Epithelial cell of proximal tubule (primary cell): ENCODE data around the gene PRSS27. TPM values are rescaled to one million over a fixed set of nuclear protein-coding genes. Genes with fewer than 3 reads are reported as not detected.

Experiments
- DNase-seq: peaks from one replicate; pipeline ENCODE4 v3.0.0-alpha.2; 2011; ENCODE audit warnings: low read depth
- H3K4me3 ChIP-seq: 2 replicates; pipeline ENCODE4 v1.5.1; 2011; ENCODE audit warnings: low read depth, mild to moderate bottlenecking, low read length
- total RNA-seq: library from RNA; depleted of rRNA; stranded (reverse); fragments of >200 nt; gene quantifications from 2 replicates; pipeline ENCODE4 v1.2.3, GENCODE V29; 2015
- TF ChIP-seq, protein P1 (sequence below): conservative IDR thresholded peaks from 2 replicates; pipeline ENCODE4 v1.5.1; 2012; ENCODE audit warnings: low read depth, mild to moderate bottlenecking, low read length

Gene PRSS27
- total RNA-seq, 1 donor from 2014 or later = 0.92 TPM

DNA sequence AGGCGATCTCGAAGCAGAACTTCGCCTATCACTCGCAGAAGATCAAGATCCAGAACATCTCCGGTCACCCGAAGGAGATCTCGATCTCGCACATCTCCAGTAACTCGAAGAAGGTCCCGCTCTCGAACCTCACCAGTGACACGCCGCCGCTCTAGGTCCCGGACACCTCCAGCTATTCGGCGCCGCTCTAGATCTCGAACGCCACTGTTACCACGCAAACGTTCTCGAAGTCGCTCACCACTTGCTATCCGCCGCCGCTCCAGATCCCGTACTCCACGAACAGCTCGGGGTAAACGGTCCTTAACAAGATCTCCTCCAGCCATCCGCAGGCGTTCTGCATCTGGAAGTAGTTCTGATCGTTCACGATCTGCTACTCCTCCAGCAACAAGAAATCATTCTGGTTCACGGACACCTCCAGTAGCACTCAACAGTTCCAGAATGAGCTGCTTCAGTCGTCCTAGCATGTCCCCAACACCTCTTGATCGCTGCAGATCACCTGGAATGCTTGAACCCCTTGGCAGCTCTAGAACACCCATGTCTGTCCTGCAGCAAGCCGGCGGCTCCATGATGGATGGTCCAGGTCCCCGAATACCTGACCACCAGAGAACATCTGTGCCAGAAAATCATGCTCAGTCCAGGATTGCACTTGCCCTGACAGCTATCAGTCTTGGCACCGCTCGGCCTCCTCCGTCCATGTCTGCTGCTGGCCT is 46.6 kb upstream of the PRSS27 start:
- H3K4me3 ChIP-seq = no peak overlapping the region
- TF ChIP-seq, protein P1, sequence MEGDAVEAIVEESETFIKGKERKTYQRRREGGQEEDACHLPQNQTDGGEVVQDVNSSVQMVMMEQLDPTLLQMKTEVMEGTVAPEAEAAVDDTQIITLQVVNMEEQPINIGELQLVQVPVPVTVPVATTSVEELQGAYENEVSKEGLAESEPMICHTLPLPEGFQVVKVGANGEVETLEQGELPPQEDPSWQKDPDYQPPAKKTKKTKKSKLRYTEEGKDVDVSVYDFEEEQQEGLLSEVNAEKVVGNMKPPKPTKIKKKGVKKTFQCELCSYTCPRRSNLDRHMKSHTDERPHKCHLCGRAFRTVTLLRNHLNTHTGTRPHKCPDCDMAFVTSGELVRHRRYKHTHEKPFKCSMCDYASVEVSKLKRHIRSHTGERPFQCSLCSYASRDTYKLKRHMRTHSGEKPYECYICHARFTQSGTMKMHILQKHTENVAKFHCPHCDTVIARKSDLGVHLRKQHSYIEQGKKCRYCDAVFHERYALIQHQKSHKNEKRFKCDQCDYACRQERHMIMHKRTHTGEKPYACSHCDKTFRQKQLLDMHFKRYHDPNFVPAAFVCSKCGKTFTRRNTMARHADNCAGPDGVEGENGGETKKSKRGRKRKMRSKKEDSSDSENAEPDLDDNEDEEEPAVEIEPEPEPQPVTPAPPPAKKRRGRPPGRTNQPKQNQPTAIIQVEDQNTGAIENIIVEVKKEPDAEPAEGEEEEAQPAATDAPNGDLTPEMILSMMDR = no peak
- DNase-seq = no peak

DNA sequence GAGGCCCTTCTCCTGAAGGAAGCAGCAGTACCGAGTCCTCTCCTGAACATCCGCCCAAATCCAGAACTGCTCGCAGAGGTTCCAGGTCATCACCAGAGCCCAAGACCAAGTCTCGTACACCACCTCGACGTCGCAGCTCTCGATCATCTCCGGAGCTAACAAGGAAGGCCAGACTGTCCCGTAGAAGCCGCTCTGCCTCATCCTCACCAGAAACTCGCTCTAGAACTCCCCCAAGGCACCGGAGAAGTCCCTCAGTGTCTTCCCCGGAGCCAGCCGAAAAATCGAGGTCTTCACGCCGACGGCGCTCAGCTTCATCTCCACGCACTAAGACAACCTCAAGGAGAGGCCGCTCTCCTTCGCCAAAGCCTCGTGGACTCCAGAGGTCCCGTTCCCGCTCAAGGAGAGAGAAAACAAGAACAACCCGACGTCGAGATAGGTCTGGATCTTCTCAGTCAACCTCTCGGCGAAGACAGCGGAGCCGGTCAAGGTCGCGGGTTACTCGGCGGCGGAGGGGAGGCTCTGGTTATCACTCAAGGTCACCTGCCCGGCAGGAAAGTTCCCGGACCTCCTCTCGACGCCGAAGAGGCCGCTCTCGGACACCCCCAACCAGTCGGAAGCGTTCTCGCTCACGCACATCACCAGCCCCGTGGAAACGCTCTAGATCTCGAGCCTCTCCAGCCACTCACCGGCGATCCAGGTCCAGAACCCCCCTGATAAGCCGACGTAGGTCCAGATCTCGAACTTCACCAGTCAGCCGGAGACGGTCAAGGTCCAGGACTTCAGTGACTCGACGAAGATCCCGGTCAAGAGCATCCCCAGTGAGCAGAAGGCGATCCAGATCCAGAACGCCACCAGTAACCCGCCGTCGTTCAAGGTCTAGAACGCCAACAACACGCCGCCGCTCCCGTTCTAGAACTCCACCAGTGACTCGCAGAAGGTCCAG is 45.7 kb upstream of the PRSS27 start:
- DNase-seq = no peak
- TF ChIP-seq, protein P1 = no peak
- H3K4me3 ChIP-seq = no peak overlapping the region

DNA sequence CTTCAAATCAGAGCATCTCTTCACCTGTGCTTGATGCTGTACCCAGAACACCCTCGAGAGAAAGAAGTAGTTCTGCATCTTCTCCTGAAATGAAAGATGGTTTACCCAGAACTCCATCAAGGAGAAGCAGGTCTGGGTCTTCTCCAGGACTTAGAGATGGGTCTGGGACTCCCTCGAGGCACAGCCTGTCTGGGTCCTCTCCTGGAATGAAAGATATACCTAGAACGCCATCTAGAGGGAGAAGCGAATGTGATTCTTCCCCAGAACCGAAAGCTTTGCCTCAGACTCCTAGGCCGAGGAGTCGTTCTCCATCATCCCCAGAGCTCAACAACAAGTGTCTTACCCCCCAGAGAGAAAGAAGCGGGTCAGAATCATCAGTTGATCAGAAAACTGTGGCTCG is 44.7 kb upstream of the PRSS27 start:
- TF ChIP-seq, protein P1 = peak; percentile 20
- H3K4me3 ChIP-seq = no peak overlapping the region
- no peak for DNase-seq

DNA sequence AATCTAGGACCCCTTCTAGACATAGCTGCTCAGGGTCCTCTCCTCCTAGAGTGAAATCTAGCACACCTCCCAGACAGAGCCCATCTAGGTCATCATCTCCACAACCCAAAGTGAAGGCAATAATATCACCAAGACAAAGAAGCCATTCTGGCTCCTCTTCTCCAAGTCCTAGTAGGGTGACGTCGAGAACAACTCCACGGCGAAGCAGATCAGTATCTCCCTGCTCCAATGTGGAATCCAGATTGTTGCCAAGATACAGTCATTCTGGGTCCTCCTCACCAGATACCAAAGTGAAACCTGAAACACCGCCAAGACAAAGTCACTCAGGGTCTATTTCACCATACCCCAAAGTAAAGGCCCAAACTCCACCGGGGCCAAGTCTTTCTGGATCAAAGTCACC is 43.1 kb upstream of the PRSS27 start:
- no peak for DNase-seq
- no peak overlapping the region for H3K4me3 ChIP-seq
- TF ChIP-seq, protein P1 = no peak

DNA sequence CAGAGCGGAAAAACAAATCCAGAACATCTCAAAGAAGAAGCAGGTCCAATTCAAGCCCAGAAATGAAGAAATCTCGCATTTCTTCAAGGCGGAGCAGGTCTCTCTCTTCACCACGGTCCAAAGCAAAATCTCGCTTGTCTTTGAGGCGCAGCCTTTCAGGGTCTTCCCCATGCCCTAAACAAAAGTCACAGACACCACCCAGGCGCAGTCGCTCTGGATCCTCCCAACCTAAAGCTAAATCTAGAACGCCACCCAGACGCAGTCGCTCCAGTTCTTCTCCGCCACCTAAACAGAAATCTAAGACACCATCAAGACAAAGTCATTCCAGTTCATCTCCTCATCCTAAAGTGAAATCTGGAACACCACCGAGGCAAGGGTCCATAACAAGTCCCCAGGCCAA is 42.7 kb upstream of the PRSS27 start:
- DNase-seq = no peak
- no peak overlapping the region for H3K4me3 ChIP-seq
- TF ChIP-seq, protein P1 = no peak

DNA sequence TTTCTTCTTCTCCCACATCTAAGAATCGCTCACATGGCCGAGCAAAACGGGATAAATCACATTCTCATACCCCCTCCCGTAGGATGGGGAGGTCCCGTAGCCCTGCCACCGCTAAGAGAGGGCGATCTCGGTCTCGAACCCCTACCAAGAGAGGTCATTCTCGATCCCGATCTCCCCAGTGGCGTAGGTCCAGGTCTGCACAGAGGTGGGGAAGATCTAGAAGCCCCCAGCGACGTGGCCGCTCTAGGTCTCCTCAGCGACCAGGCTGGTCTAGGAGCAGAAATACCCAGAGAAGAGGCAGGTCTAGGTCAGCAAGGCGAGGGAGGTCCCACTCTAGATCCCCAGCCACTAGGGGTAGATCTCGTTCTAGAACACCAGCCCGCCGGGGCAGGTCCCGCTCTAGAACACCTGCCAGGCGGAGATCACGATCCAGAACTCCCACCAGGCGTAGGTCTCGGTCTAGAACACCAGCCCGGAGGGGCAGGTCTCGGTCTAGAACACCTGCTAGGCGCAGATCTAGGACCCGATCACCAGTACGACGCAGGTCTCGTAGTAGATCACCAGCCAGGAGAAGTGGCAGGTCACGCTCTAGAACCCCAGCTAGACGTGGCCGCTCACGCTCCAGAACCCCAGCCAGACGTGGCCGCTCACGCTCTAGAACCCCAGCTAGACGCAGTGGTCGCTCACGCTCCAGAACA is 42.0 kb upstream of the PRSS27 start:
- no peak for DNase-seq
- TF ChIP-seq, protein P1 = no peak
- H3K4me3 ChIP-seq = no peak overlapping the region
